ENCODE results near the gene HSD17B8. TPM values are rescaled to one million over a fixed set of nuclear protein-coding genes. Genes with fewer than 3 reads are reported as not detected.
"Not testable (repeated sequence)": the region's sequence is repeated elsewhere in the genome, so short reads cannot be mapped to it uniquely, and the experiment has no call there.

Gene HSD17B8
- total RNA-seq, 2 experiments from 2014 or later: 11.0 to 13.6 TPM

- ChIA-PET POLR2A (interaction anchor here (0.6 kb wide), 1 partner anchor 31 kb away, joined by 4 read pairs; no protein-coding TSS in a partner anchor), CTCF (no interaction called here)
- no peak overlapping the region for H3K27ac Mint-ChIP-seq
- H3K27me3 Mint-ChIP-seq: peaks cover 41% of the 10 kb centered on the region
- H3K4me3 Mint-ChIP-seq: no peak overlapping the region
- H3K4me1 Mint-ChIP-seq: peaks cover 14% of the 10 kb centered on the region
- H3K36me3 Mint-ChIP-seq (ENCODE audit: low read depth): peaks cover 9% of the 10 kb centered on the region
- H3K9me3 Mint-ChIP-seq: no peaks in the 10 kb centered on the region
- DNase-seq: no peak
Observed at GRCh38 chr6:33216117-33216649, 11.7 kb downstream of the HSD17B8 start.

- POLR2A ChIA-PET: no interaction called here
- H3K4me3 Mint-ChIP-seq: no peak overlapping the region
Observed at GRCh38 chr6:33217246-33217645, 12.8 kb downstream of the HSD17B8 start.

GRCh38 chr6:33217681-33218080, 13.2 kb downstream of the HSD17B8 start:
- H3K36me3 Mint-ChIP-seq (ENCODE audit: low read depth): peaks cover 2% of the 10 kb centered on the region
- ChIA-PET CTCF (interaction anchor here (0.8 to 0.9 kb wide), 2 partner anchors 31 to 33 kb away, joined by 3 read pairs; no protein-coding TSS in a partner anchor), POLR2A (no interaction called here)
- H3K27me3 Mint-ChIP-seq: peaks cover 50% of the 10 kb centered on the region
- no peak overlapping the region for H3K4me3 Mint-ChIP-seq
- no peak for DNase-seq
- H3K27ac Mint-ChIP-seq: peak overlapping the region; percentile 75
- H3K4me1 Mint-ChIP-seq: peaks cover 11% of the 10 kb centered on the region
- no peaks in the 10 kb centered on the region for H3K9me3 Mint-ChIP-seq

More at GRCh38 chr6:33217246-33217645, 12.8 kb downstream of the HSD17B8 start:
- CTCF ChIA-PET: no interaction called here
- Mint-ChIP-seq H3K27me3 (peaks cover 49% of the 10 kb centered on the region), H3K4me1 (peaks cover 14% of the 10 kb centered on the region), H3K9me3 (no peaks in the 10 kb centered on the region), H3K27ac (no peak overlapping the region), H3K36me3 (ENCODE audit: low read depth) (peaks cover 5% of the 10 kb centered on the region)
- no peak for DNase-seq

GRCh38 chr6:33226503-33227120, 22.2 kb downstream of the HSD17B8 start:
- H3K27ac Mint-ChIP-seq; DNase-seq; H3K9me3 Mint-ChIP-seq; H3K36me3 Mint-ChIP-seq (ENCODE audit: low read depth); POLR2A ChIA-PET; H3K4me1 Mint-ChIP-seq; H3K4me3 Mint-ChIP-seq: not testable (repeated sequence)
- CTCF ChIA-PET: interaction anchor here (0.6 to 0.7 kb wide), 2 partner anchors 14 to 76 kb away, joined by 3 read pairs; no protein-coding TSS in a partner anchor
- peaks cover 52% of the 10 kb centered on the region for H3K27me3 Mint-ChIP-seq

GRCh38 chr6:33235221-33235634, 30.8 kb downstream of the HSD17B8 start:
- no peak overlapping the region for H3K4me3 Mint-ChIP-seq
- no peaks in the 10 kb centered on the region for H3K36me3 Mint-ChIP-seq (ENCODE audit: low read depth)
- H3K9me3 Mint-ChIP-seq: no peaks in the 10 kb centered on the region
- peaks cover 37% of the 10 kb centered on the region for H3K27me3 Mint-ChIP-seq
- DNase-seq: no peak
- no peaks in the 10 kb centered on the region for H3K4me1 Mint-ChIP-seq
- CTCF ChIA-PET: no interaction called here
- H3K27ac Mint-ChIP-seq: no peak overlapping the region
- POLR2A ChIA-PET: no interaction called here

- Mint-ChIP-seq H3K27me3 (peaks cover 36% of the 10 kb centered on the region), H3K27ac (no peak overlapping the region), H3K36me3 (ENCODE audit: low read depth) (no peaks in the 10 kb centered on the region), H3K4me1 (peaks cover 3% of the 10 kb centered on the region), H3K9me3 (no peaks in the 10 kb centered on the region), H3K4me3 (no peak overlapping the region)
- POLR2A ChIA-PET: no interaction called here
- CTCF ChIA-PET: interaction anchor here (0.6 to 1.7 kb wide), 4 partner anchors 12 to 1818 kb away, joined by 3 to 5 read pairs (median 4); no protein-coding TSS in a partner anchor
- DNase-seq: no peak
Observed at GRCh38 chr6:33236328-33236727, 31.9 kb downstream of the HSD17B8 start.

GRCh38 chr6:33236852-33237251, 32.4 kb downstream of the HSD17B8 start:
- POLR2A ChIA-PET: no interaction called here
- Mint-ChIP-seq H3K4me3 (no peak overlapping the region), H3K27ac (no peak overlapping the region), H3K9me3 (no peaks in the 10 kb centered on the region), H3K27me3 (peaks cover 34% of the 10 kb centered on the region), H3K36me3 (ENCODE audit: low read depth) (no peaks in the 10 kb centered on the region), H3K4me1 (peaks cover 7% of the 10 kb centered on the region)
- CTCF ChIA-PET: interaction anchor here (1.6 to 1.7 kb wide), 2 partner anchors 12 to 13 kb away, joined by 5 read pairs; no protein-coding TSS in a partner anchor
- no peak for DNase-seq

GRCh38 chr6:33237741-33238140, 33.3 kb downstream of the HSD17B8 start:
- H3K9me3 Mint-ChIP-seq: no peaks in the 10 kb centered on the region
- H3K4me1 Mint-ChIP-seq: peaks cover 13% of the 10 kb centered on the region
- peaks cover 36% of the 10 kb centered on the region for H3K27me3 Mint-ChIP-seq
- no peaks in the 10 kb centered on the region for H3K36me3 Mint-ChIP-seq (ENCODE audit: low read depth)
- DNase-seq: no peak
- no peak overlapping the region for H3K4me3 Mint-ChIP-seq
- POLR2A ChIA-PET: no interaction called here
- H3K27ac Mint-ChIP-seq: no peak overlapping the region
- CTCF ChIA-PET: interaction anchor here (3.1 kb wide), 1 partner anchor 11 kb away, joined by 19 read pairs; no protein-coding TSS in a partner anchor

- CTCF ChIA-PET: interaction anchor here (0.9 kb wide), 1 partner anchor 35 kb away, joined by 3 read pairs; the partner anchor contains the start of gene B3GALT4
- H3K4me1 Mint-ChIP-seq: peaks cover 14% of the 10 kb centered on the region
- H3K36me3 Mint-ChIP-seq (ENCODE audit: low read depth): no peaks in the 10 kb centered on the region
- no peaks in the 10 kb centered on the region for H3K9me3 Mint-ChIP-seq
- peaks cover 27% of the 10 kb centered on the region for H3K27me3 Mint-ChIP-seq
- no peak for DNase-seq
- no peak overlapping the region for H3K4me3 Mint-ChIP-seq
- POLR2A ChIA-PET: no interaction called here
- peak overlapping the region; percentile 67 for H3K27ac Mint-ChIP-seq
Observed at GRCh38 chr6:33241968-33242367, 37.5 kb downstream of the HSD17B8 start.

- Mint-ChIP-seq H3K4me3 (no peak overlapping the region), H3K9me3 (no peaks in the 10 kb centered on the region), H3K27me3 (peaks cover 27% of the 10 kb centered on the region), H3K4me1 (peaks cover 20% of the 10 kb centered on the region), H3K27ac (no peak overlapping the region), H3K36me3 (ENCODE audit: low read depth) (no peaks in the 10 kb centered on the region)
- DNase-seq: no peak
- POLR2A ChIA-PET: no interaction called here
- CTCF ChIA-PET: interaction anchor here (0.6 to 0.8 kb wide), 2 partner anchors 10 to 119 kb away, joined by 3 to 4 read pairs; no protein-coding TSS in a partner anchor
Observed at GRCh38 chr6:33243476-33243875, 39.0 kb downstream of the HSD17B8 start.

- peaks cover 8% of the 10 kb centered on the region for H3K27me3 Mint-ChIP-seq
- ChIA-PET CTCF (interaction anchor here (0.6 to 4.3 kb wide), 50 partner anchors 9 to 394 kb away, joined by 3 to 30 read pairs (median 5); partner anchors contain the start of genes B3GALT4, COL11A2, HLA-DPA1 and PFDN6), POLR2A (interaction anchor here (0.9 to 2.2 kb wide), 4 partner anchors 24 to 275 kb away, joined by 3 to 7 read pairs (median 4); partner anchors contain the start of genes B3GALT4, RING1, RPS18 and VPS52)
- H3K4me3 Mint-ChIP-seq: peak overlapping the region; percentile 86
- peaks cover 40% of the 10 kb centered on the region for H3K4me1 Mint-ChIP-seq
- peak overlapping the region; percentile 97 for H3K27ac Mint-ChIP-seq
- H3K36me3 Mint-ChIP-seq (ENCODE audit: low read depth): peaks cover 26% of the 10 kb centered on the region
- DNase-seq: peak; percentile 94
- H3K9me3 Mint-ChIP-seq: no peaks in the 10 kb centered on the region
Observed at GRCh38 chr6:33247977-33248642, 43.7 kb downstream of the HSD17B8 start.

- CTCF ChIA-PET: interaction anchor here (0.6 to 4.3 kb wide), 48 partner anchors 9 to 395 kb away, joined by 3 to 30 read pairs (median 5); partner anchors contain the start of genes B3GALT4, COL11A2, HLA-DPA1 and PFDN6
- Mint-ChIP-seq H3K27me3 (peaks cover 4% of the 10 kb centered on the region), H3K4me3 (peak overlapping the region; percentile 86), H3K4me1 (peaks cover 39% of the 10 kb centered on the region), H3K36me3 (ENCODE audit: low read depth) (peaks cover 26% of the 10 kb centered on the region), H3K9me3 (no peaks in the 10 kb centered on the region), H3K27ac (peak overlapping the region; percentile 97)
- POLR2A ChIA-PET: interaction anchor here (0.9 to 2.2 kb wide), 4 partner anchors 23 to 275 kb away, joined by 3 to 7 read pairs (median 4); partner anchors contain the start of genes B3GALT4, RING1, RPS18 and VPS52
- DNase-seq: no peak
Observed at GRCh38 chr6:33248643-33248931, 44.1 kb downstream of the HSD17B8 start.
